SU-DHL-6 (cell line): Measurements from ENCODE around the gene RPL13A.

Source experiments
- H2AFZ ChIP-seq: fragments of 200-600 bp; sonication (generic); 2 replicates; pipeline ENCODE4 v1.6.1; 2014; ENCODE audit warnings: low read depth, mild to moderate bottlenecking, moderate library complexity, mixed read lengths, antibody characterized with exemption, low read length; ENCODE audit not compliant: severe bottlenecking
- H3F3A ChIP-seq: fragments of 200-600 bp; shearing (Covaris generic); 2 replicates; pipeline ENCODE4 v1.6.0; 2016; ENCODE audit warnings: antibody characterized with exemption, mild to moderate bottlenecking; ENCODE audit not compliant: insufficient read depth
- H3K27ac ChIP-seq: fragments of 200-600 bp; sonication (generic); 2 replicates; pipeline ENCODE4 v1.5.1; 2016; ENCODE audit warnings: low read depth, mild to moderate bottlenecking, low read length, moderate library complexity, mixed read lengths
- H3K27me3 ChIP-seq: fragments of 200-600 bp; sonication (generic), shearing (Covaris generic); 2 replicates; pipeline ENCODE4 v1.6.0; 2014; ENCODE audit warnings: mild to moderate bottlenecking, low read length
- H3K36me3 ChIP-seq: fragments of 200-600 bp; sonication (generic); 2 replicates; pipeline ENCODE4 v1.6.1; 2014; ENCODE audit warnings: mild to moderate bottlenecking, low read length, mixed read lengths
- H3K4me2 ChIP-seq: fragments of 300-600, 200-600 bp; shearing (Covaris generic), sonication (generic); 2 replicates; pipeline ENCODE4 v1.6.0; 2014; ENCODE audit warnings: low read length, low read depth, mild to moderate bottlenecking; ENCODE audit not compliant: poor library complexity, severe bottlenecking
- H3K4me3 ChIP-seq: fragments of 200-600 bp; sonication (generic); 2 replicates; pipeline ENCODE4 v1.5.1; 2014; ENCODE audit warnings: antibody characterized with exemption, low read length, mild to moderate bottlenecking, mixed read lengths; ENCODE audit not compliant: insufficient read depth, poor library complexity, severe bottlenecking
- H3K79me2 ChIP-seq: fragments of 200-600 bp; sonication (generic); 2 replicates; pipeline ENCODE4 v1.6.1; 2014; ENCODE audit warnings: mild to moderate bottlenecking, low read length, moderate library complexity; ENCODE audit not compliant: insufficient read depth
- H3K9ac ChIP-seq: fragments of 200-600 bp; sonication (generic); 2 replicates; pipeline ENCODE4 v1.7.0; 2014; ENCODE audit warnings: mild to moderate bottlenecking, low read length
- H3K9me2 ChIP-seq: fragments of 200-600 bp; sonication (generic); replicated peaks from 2 replicates; pipeline ENCODE4 v1.6.1; 2014; ENCODE audit warnings: low read length; ENCODE audit not compliant: insufficient read depth
- H3K9me3 ChIP-seq: fragments of 200-600 bp; sonication (generic); 2 replicates; pipeline ENCODE4 v1.6.1; 2014; ENCODE audit warnings: low read length, mixed read lengths; ENCODE audit not compliant: insufficient read depth
- H4K20me1 ChIP-seq: fragments of 200-600 bp; sonication (generic); 2 replicates; pipeline ENCODE4 v1.6.1; 2014; ENCODE audit warnings: low read depth, mild to moderate bottlenecking, antibody characterized with exemption, low read length, moderate library complexity, mixed read lengths
- EZH2phosphoT487 ChIP-seq: fragments of 200-600 bp; sonication (generic), shearing (Covaris generic); conservative IDR thresholded peaks from 2 replicates; pipeline ENCODE4 v1.6.1; 2018; ENCODE audit warnings: mild to moderate bottlenecking, antibody characterized with exemption, low read length, moderate library complexity, mixed read lengths
- TF ChIP-seq, protein P1 (sequence below): fragments of 200-600 bp; sonication (generic); IDR thresholded peaks from one replicate; pipeline ENCODE4 v1.5.1; 2017; ENCODE audit warnings: antibody characterized with exemption, mild to moderate bottlenecking, low read length, moderate library complexity; ENCODE audit not compliant: insufficient read depth, poor library complexity, severe bottlenecking

RPL13A gene

DNA sequence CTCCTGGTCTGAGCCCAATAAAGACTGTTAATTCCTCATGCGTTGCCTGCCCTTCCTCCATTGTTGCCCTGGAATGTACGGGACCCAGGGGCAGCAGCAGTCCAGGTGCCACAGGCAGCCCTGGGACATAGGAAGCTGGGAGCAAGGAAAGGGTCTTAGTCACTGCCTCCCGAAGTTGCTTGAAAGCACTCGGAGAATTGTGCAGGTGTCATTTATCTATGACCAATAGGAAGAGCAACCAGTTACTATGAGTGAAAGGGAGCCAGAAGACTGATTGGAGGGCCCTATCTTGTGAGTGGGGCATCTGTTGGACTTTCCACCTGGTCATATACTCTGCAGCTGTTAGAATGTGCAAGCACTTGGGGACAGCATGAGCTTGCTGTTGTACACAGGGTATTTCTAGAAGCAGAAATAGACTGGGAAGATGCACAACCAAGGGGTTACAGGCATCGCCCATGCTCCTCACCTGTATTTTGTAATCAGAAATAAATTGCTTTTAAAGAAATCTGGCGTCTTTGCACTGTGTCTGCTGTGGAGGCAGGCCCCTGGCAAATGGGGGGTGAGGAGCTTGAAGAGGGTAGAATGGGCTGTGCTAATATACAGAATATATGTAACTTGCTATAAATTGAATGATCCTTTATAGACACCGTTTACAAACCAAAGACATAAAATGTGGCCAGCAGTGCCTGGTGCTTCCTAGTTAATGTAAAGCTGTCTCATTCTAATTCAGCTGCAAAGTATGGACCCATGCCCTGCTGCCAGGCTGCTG, 4.6 kb downstream of the RPL13A start:
- Histone ChIP-seq H3K9me3 (no peaks in the 10 kb centered on the region), H3K4me2 (no peak overlapping the region), H3K27me3 (no peaks in the 10 kb centered on the region), H3K9ac (no peak overlapping the region), H3K36me3 (peaks cover 39% of the 10 kb centered on the region), H4K20me1 (no peaks in the 10 kb centered on the region; the same call in 1 of the 2 replicates), H2AFZ (no peak overlapping the region), H3K9me2 (no peaks in the 10 kb centered on the region), H3K79me2 (peaks cover 40% of the 10 kb centered on the region), H3F3A (peaks cover 80% of the 10 kb centered on the region), H3K4me3 (no peak overlapping the region), H3K27ac (peak overlapping the region; percentile 24)
- TF ChIP-seq, protein P1, sequence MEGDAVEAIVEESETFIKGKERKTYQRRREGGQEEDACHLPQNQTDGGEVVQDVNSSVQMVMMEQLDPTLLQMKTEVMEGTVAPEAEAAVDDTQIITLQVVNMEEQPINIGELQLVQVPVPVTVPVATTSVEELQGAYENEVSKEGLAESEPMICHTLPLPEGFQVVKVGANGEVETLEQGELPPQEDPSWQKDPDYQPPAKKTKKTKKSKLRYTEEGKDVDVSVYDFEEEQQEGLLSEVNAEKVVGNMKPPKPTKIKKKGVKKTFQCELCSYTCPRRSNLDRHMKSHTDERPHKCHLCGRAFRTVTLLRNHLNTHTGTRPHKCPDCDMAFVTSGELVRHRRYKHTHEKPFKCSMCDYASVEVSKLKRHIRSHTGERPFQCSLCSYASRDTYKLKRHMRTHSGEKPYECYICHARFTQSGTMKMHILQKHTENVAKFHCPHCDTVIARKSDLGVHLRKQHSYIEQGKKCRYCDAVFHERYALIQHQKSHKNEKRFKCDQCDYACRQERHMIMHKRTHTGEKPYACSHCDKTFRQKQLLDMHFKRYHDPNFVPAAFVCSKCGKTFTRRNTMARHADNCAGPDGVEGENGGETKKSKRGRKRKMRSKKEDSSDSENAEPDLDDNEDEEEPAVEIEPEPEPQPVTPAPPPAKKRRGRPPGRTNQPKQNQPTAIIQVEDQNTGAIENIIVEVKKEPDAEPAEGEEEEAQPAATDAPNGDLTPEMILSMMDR = no peak
- no peak for TF ChIP-seq EZH2phosphoT487

- H3F3A ChIP-seq = peaks cover 85% of the 10 kb centered on the region
- TF ChIP-seq, protein P1 = no peak
- TF ChIP-seq EZH2phosphoT487 = no peak
- H3K9ac ChIP-seq = no peak overlapping the region
- H3K36me3 ChIP-seq = peaks cover 42% of the 10 kb centered on the region
- H2AFZ ChIP-seq = no peak overlapping the region
- no peak overlapping the region for H3K4me3 ChIP-seq
- no peaks in the 10 kb centered on the region for H3K27me3 ChIP-seq
- no peaks in the 10 kb centered on the region for H3K9me2 ChIP-seq
- peaks cover 37% of the 10 kb centered on the region for H3K79me2 ChIP-seq
- H3K4me2 ChIP-seq = no peak overlapping the region
- no peaks in the 10 kb centered on the region for H3K9me3 ChIP-seq
- peak overlapping the region; percentile 24 for H3K27ac ChIP-seq
- peaks cover 2% of the 10 kb centered on the region; the same call in 1 of the 2 replicates for H4K20me1 ChIP-seq
These were observed 5.4 kb downstream of the RPL13A start for GRCh38 chr19:49492573-49493405.

DNA sequence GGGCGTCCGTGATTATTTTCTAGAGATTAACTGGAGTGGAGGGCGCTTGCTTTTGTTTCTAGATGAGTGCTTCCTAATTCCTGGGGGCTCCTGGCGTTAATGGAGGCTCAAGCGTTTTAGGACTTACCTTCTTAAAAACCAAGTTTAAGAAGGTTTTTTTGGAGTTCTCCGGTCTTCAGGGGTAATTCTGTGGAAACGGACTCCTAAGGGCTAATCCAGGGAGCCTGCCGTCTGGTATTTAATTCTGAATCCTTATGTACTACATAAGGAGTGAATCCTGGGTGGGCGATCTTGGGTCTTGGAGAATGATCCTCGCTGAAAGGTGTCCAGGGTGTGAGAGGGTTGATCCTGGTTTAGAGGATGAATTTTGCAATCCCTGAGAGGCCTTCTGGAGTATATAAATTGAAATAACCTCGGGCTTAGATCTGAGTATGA, 9.2 kb downstream of the RPL13A start:
- Histone ChIP-seq H4K20me1 (peaks cover 14% of the 10 kb centered on the region; the same call in 1 of the 2 replicates), H3K79me2 (peaks cover 8% of the 10 kb centered on the region), H3K27ac (peak overlapping the region; percentile 74), H3K4me2 (peak overlapping the region; percentile 83), H3K4me3 (peak overlapping the region; percentile 96), H3K36me3 (peaks cover 24% of the 10 kb centered on the region), H3K9me2 (no peaks in the 10 kb centered on the region), H3K9ac (peak overlapping the region; percentile 99), H2AFZ (no peak overlapping the region), H3K27me3 (no peaks in the 10 kb centered on the region), H3K9me3 (no peaks in the 10 kb centered on the region), H3F3A (peaks cover 80% of the 10 kb centered on the region)
- TF ChIP-seq EZH2phosphoT487 = no peak
- TF ChIP-seq, protein P1 = no peak
